ENCODE measurements around the gene ZNF783. TPM values are rescaled to one million over a fixed set of nuclear protein-coding genes. Genes with fewer than 3 reads are reported as not detected.

ZNF783 gene
- polyA plus RNA-seq, 1 experiment: 6.9 TPM

- ChIA-PET POLR2A (no interaction called here), CTCF (interaction anchor here (3.6 kb wide), 1 partner anchor 291 kb away, joined by 17 read pairs; no protein-coding TSS in a partner anchor)
- DNase-seq (ENCODE audit: low read depth): no peak
- H3K27me3 ChIP-seq (ENCODE audit: control insufficient read depth, insufficient read depth, low read length): peaks cover 2% of the 10 kb centered on the region
- H3K4me3 ChIP-seq (ENCODE audit: low read depth, low read length): no peak overlapping the region
- TF ChIP-seq CTCF (IDR thresholded peaks at IDR 0.05; ENCODE audit: insufficient read depth, low read depth, low read length): no peak
- H3K36me3 ChIP-seq (ENCODE audit: control insufficient read depth, insufficient read depth, low read length): no peaks in the 10 kb centered on the region
These were observed 45.9 kb downstream of the ZNF783 start for GRCh38 chr7:149307775-149308501.

- ChIA-PET POLR2A (no interaction called here), CTCF (interaction anchor here (0.6 to 3.6 kb wide), 25 partner anchors 9 to 1312 kb away, joined by 3 to 17 read pairs (median 3); partner anchors contain the start of gene ZNF777)
- peaks cover 2% of the 10 kb centered on the region for H3K27me3 ChIP-seq (ENCODE audit: control insufficient read depth, insufficient read depth, low read length)
- TF ChIP-seq CTCF (IDR thresholded peaks at IDR 0.05; ENCODE audit: insufficient read depth, low read depth, low read length): peak; percentile 65
- DNase-seq (ENCODE audit: low read depth): peak; percentile 22
- H3K36me3 ChIP-seq (ENCODE audit: control insufficient read depth, insufficient read depth, low read length): no peaks in the 10 kb centered on the region
- no peak overlapping the region for H3K4me3 ChIP-seq (ENCODE audit: low read depth, low read length)
These were observed 48.3 kb downstream of the ZNF783 start for GRCh38 chr7:149310113-149310836.

GRCh38 chr7:149310990-149311573, 49.1 kb downstream of the ZNF783 start:
- CTCF ChIA-PET: interaction anchor here (0.6 to 3.6 kb wide), 17 partner anchors 9 to 1311 kb away, joined by 3 to 17 read pairs (median 5); partner anchors contain the start of gene ZNF777
- TF ChIP-seq CTCF (IDR thresholded peaks at IDR 0.05; ENCODE audit: insufficient read depth, low read depth, low read length): no peak
- POLR2A ChIA-PET: no interaction called here
- H3K4me3 ChIP-seq (ENCODE audit: low read depth, low read length): no peak overlapping the region
- DNase-seq (ENCODE audit: low read depth): no peak
- H3K27me3 ChIP-seq (ENCODE audit: control insufficient read depth, insufficient read depth, low read length): peaks cover 2% of the 10 kb centered on the region
- H3K36me3 ChIP-seq (ENCODE audit: control insufficient read depth, insufficient read depth, low read length): no peaks in the 10 kb centered on the region

GRCh38 chr7:149313981-149314380, 52.0 kb downstream of the ZNF783 start:
- H3K36me3 ChIP-seq (ENCODE audit: control insufficient read depth, insufficient read depth, low read length): no peaks in the 10 kb centered on the region
- no peak overlapping the region for H3K4me3 ChIP-seq (ENCODE audit: low read depth, low read length)
- H3K27me3 ChIP-seq (ENCODE audit: control insufficient read depth, insufficient read depth, low read length): peaks cover 7% of the 10 kb centered on the region
- ChIA-PET POLR2A (no interaction called here), CTCF (no interaction called here)
- no peak for TF ChIP-seq CTCF (IDR thresholded peaks at IDR 0.05; ENCODE audit: insufficient read depth, low read depth, low read length)
- no peak for DNase-seq (ENCODE audit: low read depth)

GRCh38 chr7:149316606-149317005, 54.6 kb downstream of the ZNF783 start:
- CTCF ChIA-PET: no interaction called here
- no peak for DNase-seq (ENCODE audit: low read depth)

More at GRCh38 chr7:149316606-149317005, 54.6 kb downstream of the ZNF783 start:
- Histone ChIP-seq H3K4me3 (ENCODE audit: low read depth, low read length) (no peak overlapping the region), H3K36me3 (ENCODE audit: control insufficient read depth, insufficient read depth, low read length) (no peaks in the 10 kb centered on the region), H3K27me3 (ENCODE audit: control insufficient read depth, insufficient read depth, low read length) (peaks cover 8% of the 10 kb centered on the region)
- no peak for TF ChIP-seq CTCF (IDR thresholded peaks at IDR 0.05; ENCODE audit: insufficient read depth, low read depth, low read length)
- POLR2A ChIA-PET: no interaction called here

All from BJ (cell line).